ENCODE results near the gene PTPRN2.

The PTPRN2 gene

DNA sequence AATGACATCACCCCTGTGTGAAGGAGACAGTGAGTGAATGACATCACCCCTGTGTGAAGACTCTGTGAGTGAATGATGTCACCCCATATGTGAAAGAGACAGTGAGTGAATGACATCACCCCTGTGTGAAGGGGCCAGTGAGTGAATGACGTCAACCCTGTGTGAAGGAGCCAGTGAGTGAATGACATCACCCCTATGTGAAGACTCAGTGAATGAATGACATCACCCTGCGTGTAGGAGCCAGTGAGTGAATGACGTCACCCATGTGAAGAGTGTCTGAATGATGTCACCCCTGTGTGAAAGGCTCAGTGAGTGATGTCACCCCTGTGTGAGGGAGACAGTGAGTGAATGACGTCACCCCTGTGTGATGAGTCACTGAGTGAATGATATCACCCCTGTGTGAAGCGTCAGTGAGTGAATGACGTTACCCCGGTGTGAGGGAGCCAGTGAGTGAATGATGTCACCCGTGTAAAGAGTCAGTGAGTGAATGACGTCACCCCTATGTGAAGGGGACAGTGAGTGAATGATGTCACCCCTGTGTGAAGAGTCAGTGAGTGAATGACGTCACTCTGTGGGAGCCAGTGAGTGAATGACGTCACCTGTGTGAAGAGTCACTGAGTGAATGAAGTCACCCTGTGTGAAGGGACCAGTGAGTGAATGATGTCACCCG, 478.1 kb downstream of the PTPRN2 start:
- POLR2A ChIA-PET, result no interaction called here
- CTCF ChIA-PET, result no interaction called here
- DNase-seq (ENCODE audit: low read depth, low spot score), result no peak
- TF ChIP-seq CTCF (IDR thresholded peaks at IDR 0.05; ENCODE audit: insufficient read depth, low read length, missing control alignments), result no peak
- no peak overlapping the region for H3K4me3 ChIP-seq (ENCODE audit: low read depth, low read length)

DNA sequence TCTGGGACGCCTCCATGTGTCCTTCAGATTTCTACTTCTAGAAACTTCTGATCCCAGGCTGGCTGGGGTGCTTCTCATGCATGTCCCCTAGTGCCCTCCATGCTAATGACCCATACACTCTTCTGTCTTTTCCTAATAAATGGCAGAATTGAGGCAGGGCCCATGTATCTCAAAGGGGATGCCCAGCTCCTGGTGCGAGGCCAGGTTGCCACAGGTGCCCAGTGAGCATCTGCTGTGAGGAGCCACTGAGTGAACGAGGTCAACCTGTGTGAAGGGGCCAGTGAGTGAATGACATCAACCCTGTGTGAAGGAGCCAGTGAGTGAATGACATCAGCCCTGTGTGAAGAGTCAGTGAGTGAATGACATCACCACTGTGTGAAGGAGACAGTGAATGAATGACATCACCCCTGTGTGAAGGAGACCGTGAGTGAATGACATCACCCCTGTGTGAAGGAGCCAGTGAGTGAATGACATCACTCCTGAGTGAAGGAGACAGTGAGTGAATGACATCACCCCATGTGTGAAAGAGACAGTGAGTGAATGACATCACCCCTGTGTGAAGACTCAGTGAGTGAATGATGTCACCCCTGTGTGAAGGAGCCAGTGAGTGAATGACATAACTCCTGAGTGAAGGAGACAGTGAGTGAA, 478.9 kb downstream of the PTPRN2 start:
- POLR2A ChIA-PET, result no interaction called here
- H3K4me3 ChIP-seq (ENCODE audit: low read depth, low read length), result no peak overlapping the region
- no peak for DNase-seq (ENCODE audit: low read depth, low spot score)
- no peak for TF ChIP-seq CTCF (IDR thresholded peaks at IDR 0.05; ENCODE audit: insufficient read depth, low read length, missing control alignments)
- CTCF ChIA-PET, result no interaction called here

DNA sequence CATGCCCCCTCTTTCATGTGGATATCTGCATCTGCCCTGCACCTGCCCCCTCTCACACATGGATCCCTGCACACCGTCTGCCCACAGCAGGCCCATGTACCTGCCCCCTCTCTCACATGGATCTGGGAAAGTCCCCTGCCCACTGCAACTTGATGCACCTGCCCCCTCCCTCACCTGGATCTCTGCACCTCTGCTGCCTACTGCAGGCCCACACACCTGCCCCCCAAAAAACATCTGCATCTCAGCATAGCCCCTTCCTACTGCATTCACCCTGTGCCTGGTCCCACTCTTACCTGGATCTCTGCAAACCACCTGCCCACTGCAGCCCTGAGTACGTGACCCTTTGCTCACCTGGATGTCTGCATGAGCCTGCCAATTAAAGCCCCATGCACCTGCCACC, 479.8 kb downstream of the PTPRN2 start:
- no peak for DNase-seq (ENCODE audit: low read depth, low spot score)
- no peak overlapping the region for H3K4me3 ChIP-seq (ENCODE audit: low read depth, low read length)
- no peak for TF ChIP-seq CTCF (IDR thresholded peaks at IDR 0.05; ENCODE audit: insufficient read depth, low read length, missing control alignments)
- ChIA-PET CTCF (no interaction called here), POLR2A (no interaction called here)

DNA sequence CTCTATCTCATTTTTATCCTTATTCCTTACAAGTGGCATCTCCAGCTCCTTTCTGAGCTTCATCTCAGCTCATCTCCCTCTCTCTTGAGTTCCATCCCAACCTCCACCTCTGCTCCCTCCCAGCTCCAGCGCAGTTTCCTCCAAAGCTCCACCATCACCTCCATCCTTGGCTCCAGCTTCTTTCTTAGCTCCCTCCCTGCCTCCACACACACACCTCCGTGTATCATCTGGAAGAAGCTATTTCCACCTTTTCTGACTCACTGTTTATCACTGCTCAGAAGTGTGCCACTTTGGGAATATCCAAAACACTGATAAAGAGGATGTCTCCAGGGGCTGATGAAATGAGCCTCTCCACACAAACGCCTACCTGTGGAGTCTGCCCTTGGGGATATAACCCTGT, 481.4 kb downstream of the PTPRN2 start:
- CTCF ChIA-PET, result no interaction called here
- no peak for DNase-seq (ENCODE audit: low read depth, low spot score)
- no peak overlapping the region for H3K4me3 ChIP-seq (ENCODE audit: low read depth, low read length)
- no peak for TF ChIP-seq CTCF (IDR thresholded peaks at IDR 0.05; ENCODE audit: insufficient read depth, low read length, missing control alignments)
- POLR2A ChIA-PET, result no interaction called here

DNA sequence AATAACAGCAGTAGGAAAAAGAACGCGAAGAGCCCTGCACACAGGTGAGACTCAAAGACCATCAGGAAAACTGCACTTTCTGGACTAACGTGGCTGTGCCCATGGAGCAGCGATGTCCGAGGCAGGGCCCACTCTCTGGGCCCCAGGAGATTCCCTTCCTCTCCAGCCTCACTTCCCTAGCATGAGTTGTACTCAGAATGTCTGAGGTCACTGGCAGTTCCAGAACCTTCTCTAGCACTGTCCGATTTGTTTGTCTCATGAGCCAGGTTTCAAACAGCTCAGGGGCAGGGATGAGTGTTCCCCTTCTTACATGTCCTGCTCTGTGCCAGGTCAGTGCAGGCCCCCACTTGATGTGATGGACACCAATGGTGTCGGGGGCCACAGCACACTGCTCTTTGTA, 484.2 kb downstream of the PTPRN2 start:
- CTCF ChIA-PET, result no interaction called here
- H3K4me3 ChIP-seq (ENCODE audit: low read depth, low read length), result no peak overlapping the region
- DNase-seq (ENCODE audit: low read depth, low spot score), result no peak
- no peak for TF ChIP-seq CTCF (IDR thresholded peaks at IDR 0.05; ENCODE audit: insufficient read depth, low read length, missing control alignments)
- POLR2A ChIA-PET, result no interaction called here

DNA sequence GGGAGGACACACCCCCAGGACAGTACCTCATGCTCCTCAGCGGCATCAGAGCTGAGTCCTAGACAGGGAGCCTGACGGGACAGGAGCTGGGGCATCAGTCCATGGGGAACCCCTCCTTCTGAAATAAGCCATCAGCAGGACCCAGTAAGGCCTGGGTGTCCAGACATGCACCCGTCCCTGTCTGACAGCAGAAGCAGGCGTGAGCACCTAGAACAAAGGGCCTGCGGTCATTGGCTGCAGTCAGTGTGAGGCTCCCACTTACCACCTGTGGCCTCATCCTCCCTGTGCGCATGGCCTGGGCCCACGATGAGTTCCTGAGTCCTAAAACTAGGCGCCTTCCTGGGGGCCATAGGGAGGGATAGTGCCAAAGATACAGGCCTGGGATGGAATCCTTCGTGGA, 484.7 kb downstream of the PTPRN2 start:
- DNase-seq (ENCODE audit: low read depth, low spot score), result no peak
- ChIA-PET CTCF (no interaction called here), POLR2A (no interaction called here)
- TF ChIP-seq CTCF (IDR thresholded peaks at IDR 0.05; ENCODE audit: insufficient read depth, low read length, missing control alignments), result no peak
- H3K4me3 ChIP-seq (ENCODE audit: low read depth, low read length), result no peak overlapping the region

All from AG04449 (cell line).